GM19455 (cell line): Measurements from ENCODE around the gene BRD9.
A peak's percentile ranks its signal among the peaks of the same experiment; 100 is the strongest.
"Not testable (repeated sequence)": the region's sequence is repeated elsewhere in the genome, so short reads cannot be mapped to it uniquely, and the experiment has no call there.

ENCODE experiments used
- ATAC-seq: cut with Tn5 transposase; IDR thresholded peaks from one replicate; pipeline ENCODE4 v1.9.1; 2021; ENCODE audit not compliant: unreplicated experiment

BRD9 gene

DNA sequence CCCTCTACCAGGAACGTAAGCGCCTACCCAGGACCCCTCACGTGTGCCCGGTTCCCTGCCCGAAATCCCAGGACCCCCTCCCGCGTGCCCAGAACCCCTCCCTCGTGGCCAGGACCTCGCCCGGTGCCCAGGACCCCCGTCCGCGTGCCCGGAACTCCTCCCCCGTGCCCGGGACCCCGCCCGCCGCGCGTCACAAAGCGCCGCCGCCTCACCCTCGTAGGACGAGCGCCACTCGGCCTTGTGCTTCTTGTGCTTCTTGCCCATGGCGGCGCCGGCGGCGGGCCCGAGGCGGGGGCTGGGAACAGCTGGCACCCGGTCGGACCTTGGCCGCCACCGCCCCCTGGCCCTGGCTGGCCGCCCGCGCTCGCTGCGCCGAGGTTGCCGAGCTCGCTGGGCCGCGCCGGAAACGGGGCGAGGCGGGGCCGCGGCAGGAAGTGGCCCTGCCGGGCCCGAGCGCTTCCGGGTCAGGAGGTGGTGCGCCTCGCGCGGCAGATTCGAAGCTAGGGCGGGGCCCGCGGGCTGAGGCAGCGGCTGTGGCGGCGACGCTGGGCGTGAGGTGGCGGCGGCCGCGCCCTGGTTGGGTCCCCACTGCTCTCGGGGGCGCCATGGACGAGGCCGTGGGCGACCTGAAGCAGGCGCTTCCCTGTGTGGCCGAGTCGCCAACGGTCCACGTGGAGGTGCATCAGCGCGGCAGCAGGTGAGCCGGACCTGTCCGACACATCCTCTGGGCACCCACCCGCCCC lies at the start of gene BRD9, which contains the start of gene TRIP13:
Gene BRD9, minus strand, starts transcription at position 408 of the 743 bp plus-strand sequence. Its CDS starts 144 bp downstream, at position 264.
Gene TRIP13, plus strand, starts transcription at position 491 of the 743 bp plus-strand sequence. Its CDS starts 115 bp downstream, at position 606.
- peak; percentile 95 for ATAC-seq

DNA sequence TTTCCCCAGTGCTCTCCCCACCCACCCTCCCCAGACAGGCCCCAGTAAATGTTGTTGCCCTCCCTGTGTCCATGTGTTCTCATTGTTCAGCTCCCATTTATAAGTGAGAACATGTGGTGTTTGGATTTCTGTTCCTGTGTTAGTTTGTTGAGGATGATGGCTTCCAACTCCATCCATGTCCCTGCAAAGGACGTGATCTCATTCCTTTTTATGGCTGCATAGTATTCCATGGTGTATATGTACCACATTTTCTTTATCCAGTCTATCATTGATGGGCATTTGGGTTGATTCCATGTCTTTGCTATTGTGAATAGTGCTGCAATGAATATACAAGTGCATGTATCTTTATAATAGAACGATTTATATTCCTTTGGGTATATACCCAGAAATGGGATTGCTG lies 48.1 kb upstream of the BRD9 start:
- ATAC-seq = not testable (repeated sequence)

DNA sequence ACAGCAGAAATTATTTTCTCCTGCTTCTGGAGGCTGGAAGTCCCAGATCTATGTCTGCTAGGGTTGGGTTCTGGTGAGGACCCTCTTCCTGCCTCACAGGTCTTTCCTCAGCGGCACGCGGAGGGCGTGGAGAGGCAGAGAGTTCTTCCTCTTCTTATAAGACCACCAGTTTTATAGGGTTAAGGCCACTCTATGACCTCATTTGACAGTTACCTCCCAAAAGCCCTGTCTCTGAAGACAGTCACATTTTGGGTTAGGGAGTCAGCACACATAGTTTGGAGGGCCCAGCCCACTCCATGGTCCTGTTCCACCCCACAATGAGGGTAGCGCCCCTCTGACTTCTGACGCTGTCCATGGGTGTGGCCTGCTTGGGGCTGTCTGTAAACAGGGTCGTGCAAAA lies 46.8 kb upstream of the BRD9 start:
- no peak for ATAC-seq

DNA sequence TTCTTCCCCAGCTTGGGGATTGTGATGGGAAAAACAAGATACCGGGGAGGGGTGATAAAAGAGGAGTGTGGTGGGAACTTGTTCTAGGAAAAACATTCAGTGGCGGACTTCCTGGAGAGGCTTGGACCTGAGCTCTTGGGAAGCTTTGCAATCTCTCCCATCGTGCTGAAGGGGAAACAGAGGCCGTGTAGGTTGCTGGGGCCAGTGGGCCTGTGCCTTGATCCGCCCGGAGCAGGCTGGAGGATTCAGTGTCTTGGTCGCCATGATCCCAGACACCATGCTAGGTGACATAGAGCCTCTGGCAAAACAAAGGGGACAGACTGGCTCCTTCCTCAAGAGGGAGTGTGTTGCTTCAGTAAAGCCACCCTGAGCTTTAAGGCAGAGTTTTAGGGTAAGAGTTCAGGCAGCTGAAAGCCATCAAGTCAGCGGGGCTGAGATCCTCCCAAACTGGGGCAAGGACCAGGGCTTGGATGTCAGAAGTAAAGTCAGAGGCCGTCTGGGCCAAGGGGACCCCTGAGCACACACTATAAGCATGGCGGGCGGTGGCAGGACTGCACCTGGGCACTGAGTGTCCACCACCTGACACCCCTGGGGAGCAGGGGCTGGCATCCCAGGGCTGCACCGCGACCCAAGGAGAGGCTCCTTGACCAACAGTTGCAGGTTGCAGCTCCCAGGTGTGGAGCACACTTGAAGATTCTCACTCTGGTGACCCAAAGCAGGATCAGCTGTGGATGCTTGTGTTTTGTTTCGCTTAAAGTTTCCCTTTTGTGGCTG lies 44.7 kb upstream of the BRD9 start:
- no peak for ATAC-seq

DNA sequence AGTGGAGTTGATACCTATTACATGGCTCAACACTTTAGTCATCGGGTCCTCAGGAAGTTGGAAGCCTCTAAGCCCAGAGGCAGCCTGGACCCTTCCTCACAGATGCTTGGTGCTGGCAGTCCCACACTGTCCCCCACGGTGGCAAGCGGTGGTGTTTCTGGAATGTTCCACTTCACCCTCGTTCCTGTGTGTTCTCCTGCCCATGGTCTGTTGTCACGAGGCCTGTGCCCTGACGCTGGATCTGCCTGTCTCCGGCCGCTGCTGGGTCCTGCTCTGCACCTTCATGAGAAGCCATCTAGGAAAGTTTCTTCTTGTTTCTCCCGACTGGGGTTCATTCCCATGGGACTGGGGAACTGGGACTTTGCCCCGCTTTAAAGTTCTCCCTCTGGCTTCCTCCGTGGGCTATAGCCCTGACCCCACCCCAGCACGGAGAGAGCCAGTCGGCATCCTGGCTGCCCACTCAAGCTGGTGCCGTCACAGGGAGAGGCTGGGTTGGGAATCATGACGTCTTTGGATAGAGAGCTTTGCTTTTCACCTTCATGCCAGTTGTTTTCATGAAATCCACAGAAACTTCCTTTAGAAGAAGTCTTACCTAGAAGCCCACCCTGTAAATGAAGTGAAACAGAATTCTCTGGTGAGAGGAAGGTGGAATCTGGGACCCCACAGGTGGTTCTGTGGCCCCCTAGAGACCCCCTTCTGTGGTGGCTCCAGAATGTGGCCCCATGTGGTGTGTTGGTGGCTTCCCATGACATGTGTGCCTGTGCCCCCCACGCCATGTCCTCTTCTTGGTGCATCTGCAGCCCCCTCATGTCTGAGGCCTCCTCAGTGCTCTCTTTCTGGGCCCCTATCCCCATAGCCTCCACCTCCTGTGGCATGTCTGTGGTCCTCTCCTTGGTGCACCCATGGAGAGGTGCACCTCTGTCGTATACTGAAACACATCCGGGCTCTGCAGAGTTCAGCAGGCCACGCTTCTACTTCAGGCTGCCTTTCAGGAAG lies 43.8 kb upstream of the BRD9 start:
- no peak for ATAC-seq

DNA sequence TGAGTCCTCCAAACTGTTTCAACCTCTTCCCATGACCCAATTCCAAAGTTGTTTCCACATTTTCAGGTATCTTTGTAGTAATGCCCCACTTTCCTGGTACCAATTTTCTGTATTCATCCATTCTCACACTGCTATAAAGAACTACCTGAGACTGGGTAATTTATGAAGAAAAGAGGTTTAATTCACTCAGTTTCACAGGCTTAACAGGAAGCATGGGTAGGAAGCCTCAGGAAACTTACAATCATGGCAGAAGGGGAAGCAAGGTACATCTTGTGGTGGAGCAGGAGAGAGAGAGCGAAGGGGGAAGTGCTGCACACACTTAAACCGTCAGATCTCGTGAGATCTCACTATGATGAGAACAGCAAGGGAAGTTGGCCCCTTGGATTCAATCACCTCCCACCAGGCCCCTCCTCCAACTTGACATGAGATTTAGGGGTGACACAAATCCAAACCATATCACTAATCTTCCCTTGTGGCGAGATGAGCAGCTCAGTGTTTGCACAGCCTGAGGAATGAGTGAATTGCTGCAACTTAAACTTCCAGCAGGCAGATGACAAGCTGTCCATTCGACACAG lies 43.0 kb upstream of the BRD9 start:
- no peak for ATAC-seq

DNA sequence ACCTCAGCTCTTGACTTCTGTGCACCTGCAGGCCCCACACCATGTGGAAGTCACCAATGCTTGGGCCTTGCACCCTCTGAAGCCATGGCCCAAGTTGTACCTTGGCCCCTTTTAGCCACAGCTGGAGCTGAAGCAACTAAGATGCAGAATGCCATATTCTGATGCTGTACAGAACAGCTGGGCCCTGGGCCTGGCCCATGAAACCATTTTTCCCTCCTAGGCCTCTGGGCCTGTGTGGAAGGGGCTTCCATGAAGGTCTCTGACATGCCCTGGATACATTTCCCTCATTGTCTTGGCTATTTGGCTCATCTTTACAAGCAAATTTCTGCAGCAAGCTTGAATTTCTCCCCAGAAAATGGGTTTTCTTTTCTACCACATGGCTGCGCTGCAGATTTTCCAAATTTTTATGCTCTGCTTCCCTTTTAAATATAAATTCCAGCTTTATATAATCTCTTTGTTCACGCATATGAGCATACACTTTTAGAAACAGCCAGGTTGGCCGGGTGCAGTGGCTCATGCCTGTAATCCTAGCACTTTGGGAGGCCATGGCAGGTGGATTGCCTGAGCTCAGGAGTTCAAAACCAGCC lies 41.9 kb upstream of the BRD9 start:
- not testable (repeated sequence) for ATAC-seq

DNA sequence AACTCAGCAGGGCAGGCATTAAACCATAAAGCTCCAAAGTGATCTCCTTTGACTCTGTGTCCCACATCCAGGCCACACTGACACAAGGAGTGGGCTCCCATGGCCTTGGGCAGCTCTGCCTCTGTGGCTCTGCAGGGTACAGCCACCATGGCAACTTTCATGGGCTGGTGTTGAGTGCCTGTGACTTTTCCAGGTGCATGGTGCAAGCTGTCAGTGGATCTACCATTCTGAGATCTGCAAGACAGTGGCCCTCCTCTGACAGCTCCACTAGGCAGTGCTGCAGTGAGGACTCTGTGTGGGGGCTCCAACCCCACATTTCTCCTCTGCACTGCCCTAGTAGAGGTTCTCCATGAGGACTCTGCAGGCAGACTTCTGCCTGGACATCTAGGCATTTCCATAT lies 41.4 kb upstream of the BRD9 start:
- ATAC-seq = not testable (repeated sequence)

DNA sequence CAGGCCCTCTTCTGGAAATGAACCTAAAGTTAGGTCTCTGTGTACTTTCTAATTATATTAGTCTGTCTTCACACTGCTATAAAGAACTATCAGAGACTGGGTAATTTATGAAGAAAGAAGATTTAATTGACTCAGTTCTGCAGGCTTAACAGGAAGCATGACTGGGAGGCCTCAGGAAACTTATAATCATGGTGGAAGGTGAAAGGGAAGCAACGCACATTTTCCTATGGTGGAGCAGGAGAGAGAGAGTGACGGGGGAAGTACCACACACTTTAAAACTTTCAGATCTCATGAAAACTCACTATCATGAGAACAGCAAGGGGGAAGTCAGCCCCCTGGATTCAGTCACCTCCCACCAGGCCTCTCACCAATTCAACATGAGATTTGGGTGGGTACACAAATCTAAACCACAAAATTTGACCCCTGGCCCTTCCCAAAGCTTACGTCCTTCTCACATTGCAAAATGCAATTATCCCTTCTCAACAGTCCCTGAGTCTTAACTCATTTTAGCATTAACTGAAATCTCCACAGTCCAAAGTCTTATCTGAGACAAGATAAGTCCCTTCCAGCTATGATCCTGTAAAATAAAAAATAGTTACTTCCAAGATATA lies 40.8 kb upstream of the BRD9 start:
- no peak for ATAC-seq

DNA sequence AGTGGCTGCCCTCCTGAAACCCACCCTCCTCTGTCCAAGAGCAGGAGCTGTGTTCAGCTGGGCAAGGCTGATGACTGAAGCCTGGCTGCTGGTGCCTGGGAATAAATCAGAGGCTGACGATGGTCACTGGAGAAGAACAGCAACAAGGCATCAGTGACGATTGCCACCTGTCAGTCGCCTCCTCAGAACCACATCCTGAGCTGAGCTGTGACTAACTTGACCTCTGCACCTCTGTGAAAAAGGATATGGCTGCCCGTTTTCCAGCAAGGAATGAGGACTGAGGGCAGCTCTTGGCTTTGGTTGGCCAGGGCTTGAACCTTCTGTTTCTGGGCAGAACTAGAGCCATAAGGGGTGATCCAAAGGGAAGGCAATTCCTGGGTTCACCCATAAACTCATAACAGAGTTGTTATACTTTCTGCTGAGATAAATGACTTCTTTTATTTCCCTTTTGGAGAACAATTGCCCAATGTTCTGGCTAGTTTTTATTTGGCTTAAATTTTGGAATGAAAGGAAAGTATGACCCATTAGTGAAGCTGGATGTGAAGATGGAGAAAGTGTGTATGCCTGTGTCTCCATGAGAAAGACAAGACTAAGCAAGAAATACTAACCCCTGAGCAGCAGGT lies 40.1 kb upstream of the BRD9 start:
- ATAC-seq = no peak

DNA sequence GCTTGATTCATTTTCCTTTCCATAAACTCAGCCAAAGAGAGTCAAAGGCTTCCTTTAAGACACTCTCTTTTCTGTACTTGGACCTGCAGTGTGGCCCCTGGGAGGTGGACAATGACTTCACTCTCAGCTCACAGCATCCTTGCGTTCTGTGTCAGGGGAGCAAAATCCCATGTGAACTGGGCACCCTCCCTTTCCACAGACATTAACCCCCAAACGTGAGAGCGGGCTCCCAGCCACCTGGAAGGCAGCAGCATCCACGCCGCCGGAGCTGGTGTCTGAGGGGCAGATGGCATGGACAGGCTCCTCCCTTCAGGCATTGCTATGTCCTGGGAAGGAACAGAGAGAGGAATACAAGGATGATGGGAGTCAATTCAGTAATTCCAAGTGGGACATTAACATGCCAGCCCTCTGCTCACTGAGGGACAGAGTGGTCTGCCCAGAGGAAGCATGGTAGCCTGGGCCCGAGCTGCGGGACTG lies 39.6 kb upstream of the BRD9 start:
- ATAC-seq = no peak

DNA sequence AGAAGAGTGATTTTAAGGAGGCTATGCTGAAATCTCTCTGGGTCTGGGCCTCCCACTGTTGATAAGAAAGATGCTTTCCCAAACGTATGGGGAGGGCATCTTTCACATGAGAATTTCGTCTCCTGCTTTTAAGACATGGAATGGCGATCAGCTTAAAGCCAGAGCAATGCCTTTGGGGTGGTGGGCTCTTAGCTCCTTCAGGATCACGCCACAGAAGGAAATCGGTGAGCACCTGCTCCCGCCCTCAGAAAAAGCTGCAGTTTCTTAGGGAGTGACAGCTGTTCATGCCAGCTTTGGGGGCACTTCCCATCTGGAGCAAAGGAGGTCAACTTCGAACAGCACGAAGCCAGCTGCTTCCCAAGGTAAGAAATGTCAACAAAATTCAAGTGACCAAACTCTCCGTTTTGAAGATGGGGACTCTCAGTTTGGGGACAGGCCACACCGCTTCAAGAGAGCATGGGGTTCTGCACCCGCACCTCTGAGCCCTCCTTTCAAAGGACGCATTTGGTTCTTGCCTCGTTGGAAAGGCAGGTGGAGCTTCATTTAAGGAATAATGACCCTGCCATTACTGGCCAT lies 39.1 kb upstream of the BRD9 start:
- ATAC-seq = no peak

DNA sequence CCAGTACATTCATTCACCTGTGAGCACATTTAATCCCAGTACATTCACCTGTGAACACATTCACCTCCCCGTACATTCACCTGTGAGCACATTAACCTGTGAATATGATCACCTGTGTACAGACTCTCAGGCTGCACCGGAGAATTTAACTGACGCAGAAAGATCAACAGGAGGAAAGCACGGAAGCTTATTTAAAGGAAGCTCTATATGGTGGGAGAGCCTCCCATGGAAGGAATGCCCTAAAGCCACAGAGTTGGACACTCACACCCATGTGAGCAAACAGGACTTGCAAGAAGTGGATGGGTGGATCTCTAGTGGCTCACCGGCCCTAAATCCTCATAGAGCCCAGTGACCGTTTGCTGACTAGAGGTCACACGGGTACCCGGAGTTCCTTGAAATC lies 38.3 kb upstream of the BRD9 start:
- ATAC-seq = no peak

DNA sequence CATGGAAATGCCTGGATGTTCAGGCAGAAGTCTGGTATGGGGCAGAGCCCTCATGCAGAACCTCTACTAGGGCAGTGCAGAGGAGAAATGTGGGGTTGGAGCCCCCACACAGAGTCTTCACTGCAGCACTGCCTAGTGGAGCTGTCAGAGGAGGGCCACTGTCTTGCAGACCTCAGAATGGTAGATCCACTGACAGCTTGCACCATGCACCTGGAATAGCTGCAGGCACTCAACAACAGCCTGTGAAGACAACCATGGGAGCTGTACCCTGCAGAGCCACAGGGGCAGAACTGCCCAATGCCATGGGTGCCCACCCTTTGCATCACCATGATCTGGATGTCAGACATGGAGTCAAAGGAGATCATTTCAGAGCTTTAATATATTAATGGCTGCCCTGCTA lies 37.0 kb upstream of the BRD9 start:
- ATAC-seq = no peak

DNA sequence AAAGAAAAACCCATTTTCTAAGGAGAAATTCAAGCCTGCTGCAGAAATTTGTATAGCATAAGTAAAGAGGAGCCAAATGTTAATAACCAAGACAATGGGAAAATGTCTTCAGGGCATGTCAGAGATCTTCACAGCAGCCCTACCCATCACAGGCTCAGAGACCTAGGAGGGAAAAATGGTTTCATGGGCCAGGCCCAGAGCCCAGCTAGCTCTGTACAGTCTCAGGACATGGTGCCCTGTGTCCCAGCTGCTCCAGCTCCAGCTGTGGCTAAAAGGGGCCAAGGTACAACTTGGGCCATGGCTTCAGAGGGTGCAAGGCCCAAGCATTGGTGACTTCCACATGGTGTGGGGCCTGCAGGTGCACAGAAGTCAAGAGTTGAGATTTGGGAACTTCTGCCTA lies 36.6 kb upstream of the BRD9 start:
- not testable (repeated sequence) for ATAC-seq

DNA sequence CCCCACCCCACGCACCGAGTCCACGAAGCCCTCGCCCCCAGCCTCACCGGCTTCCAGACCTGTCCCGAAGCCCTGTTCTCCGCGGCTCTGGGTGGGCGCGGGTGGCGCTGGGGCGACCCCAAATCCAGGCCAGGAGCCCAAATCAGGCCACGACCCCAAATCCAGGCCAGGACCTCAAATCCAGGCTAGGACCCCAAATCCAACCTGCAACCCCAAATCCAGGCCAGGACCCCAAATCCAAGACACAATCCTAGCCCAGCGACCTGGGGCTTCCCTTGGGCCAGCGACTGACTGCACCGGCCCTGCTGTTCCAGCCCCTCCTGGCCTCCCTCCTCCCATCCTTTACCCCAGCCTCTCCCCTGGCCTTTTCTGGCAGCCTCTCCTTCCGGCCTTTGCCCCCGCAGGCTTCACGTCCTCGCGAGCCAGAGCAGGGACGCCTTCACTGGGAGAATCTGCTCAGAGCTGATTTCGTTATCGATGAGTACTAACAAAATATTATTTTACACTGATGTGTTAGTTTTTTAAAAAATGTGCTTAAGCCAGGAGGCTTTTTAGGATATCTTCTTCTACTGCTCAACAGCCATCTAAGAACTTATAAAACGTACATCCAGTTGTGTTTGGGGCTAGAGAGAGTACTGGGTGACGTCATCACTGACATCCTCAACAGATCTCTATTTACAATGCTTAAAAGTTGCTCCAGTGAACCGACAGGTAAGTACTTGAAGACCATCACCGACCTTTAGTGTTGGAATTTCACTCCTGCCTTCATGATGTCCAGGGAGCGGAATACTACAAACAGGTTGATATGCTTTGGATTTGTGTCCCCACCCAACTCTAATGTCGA lies 34.8 kb upstream of the BRD9 start:
- no peak for ATAC-seq

DNA sequence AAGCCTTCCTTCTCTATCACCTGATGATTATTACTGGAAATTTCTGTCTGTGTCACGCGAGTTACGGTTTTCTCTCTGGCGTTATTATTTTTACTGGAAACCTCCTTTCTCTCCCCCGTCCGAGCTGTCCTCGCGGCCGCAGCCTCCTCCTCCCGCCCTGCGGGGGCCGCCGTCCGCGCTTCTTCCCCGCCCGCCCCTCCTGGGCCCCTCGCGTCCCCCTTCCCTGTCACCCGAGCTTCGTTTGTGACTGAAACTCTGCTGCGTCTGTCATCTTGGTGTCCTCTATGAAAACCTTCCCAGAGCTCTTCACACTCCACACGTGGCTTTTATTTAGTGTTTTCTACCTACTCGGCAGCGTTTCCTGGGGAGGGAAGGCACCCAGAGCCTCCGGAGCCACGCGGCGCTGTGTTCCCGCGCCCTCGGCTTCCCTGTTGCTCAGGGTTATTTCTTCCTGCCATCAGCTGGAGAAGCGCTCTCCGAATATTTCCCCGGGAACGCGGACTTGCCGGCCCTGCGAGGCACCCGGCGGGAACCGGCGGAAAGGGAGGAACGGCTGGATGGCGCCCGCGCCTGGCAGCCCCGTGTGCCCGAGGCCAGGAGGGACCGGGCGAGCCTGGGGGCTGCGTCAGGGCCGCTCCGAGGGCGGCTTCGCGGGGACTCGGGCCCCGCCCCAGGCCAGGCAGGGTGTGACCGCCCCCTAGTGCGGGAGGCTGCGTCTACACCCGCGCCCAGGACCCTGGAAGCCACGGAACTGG lies 34.0 kb upstream of the BRD9 start:
- ATAC-seq = no peak
